Left ventricle myocardium superior (tissue), 1 donor: Measurements from ENCODE around the gene DAD1. TPM values are rescaled to one million over a fixed set of nuclear protein-coding genes. Genes with fewer than 3 reads are reported as not detected.
A peak's percentile ranks its signal among the peaks of the same experiment; 100 is the strongest.
"Not testable (repeated sequence)": the region's sequence is repeated elsewhere in the genome, so short reads cannot be mapped to it uniquely, and the experiment has no call there.

ENCODE experiments used
- ATAC-seq: fragments of 200-7000 bp; cut with Tn5 transposase; one replicate; pipeline ENCODE4 v1.9.1; 2020; ENCODE audit warnings: mild to moderate bottlenecking, moderate library complexity
- DNase-seq: peaks from one replicate; pipeline ENCODE4 v3.0.0-alpha.2; 2020
- intact Hi-C: fragments of 100-400 bp; cut with micrococcal nuclease; formaldehyde crosslinking; loops from one replicate; pipeline ENCODE4 v1.11.0; 2022
- total RNA-seq: library from RNA; stranded (reverse); fragmentation: NEBNext Ultra II Directional; extraction: Animal tissue kit (Norgen Biotek cat#: 25700); gene quantifications from one replicate; pipeline ENCODE4 v1.2.1, GENCODE V29; 2021
- donor health status: DM: no; HTN: yes; CAD: no; lungs with severe emphysema.

Gene DAD1
- total RNA-seq, 1 donor from 2014 or later: 149 TPM

DNA sequence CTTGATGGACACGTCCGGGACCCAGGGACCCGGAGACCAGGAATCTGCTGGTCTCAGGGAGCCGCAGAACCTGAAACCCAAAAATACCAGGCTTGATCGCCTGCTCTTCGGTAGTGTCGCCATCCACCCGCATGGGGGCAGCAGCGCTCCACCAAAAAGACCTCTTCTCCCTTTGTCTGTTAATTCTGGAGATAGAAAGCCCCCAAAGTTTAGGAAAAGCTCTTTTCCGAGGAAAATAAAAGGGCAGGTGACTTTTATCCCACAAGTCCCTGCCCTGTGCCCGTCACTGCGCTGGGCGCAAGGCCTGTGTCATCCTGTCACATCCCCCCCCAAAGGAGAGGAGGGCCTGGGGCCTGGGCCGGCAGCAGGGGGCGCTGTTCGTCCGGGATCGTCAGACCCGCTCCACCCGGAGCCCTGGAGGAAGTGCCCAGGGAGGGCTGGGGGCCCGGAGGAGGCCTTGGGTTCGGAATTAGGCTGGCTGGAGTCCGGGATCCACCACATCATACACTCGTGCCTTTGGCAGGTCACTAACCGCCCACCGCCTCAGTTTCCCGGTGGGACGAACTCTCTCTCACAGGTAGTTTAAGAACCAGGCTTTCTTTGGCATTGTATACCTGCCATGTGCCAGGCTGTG, 31.9 kb downstream of the DAD1 start:
- intact Hi-C loops: loop anchor here (10.0 kb wide), 1 partner anchor 162 kb away; no protein-coding TSS in a partner anchor
- ATAC-seq (peak; percentile 90), DNase-seq (peak; percentile 90)

- intact Hi-C loops: loop anchor here (10.0 kb wide), 1 partner anchor 162 kb away; no protein-coding TSS in a partner anchor
- ATAC-seq (peak; percentile 34), DNase-seq (peak; percentile 58)
Measured at GRCh38 chr14:22556021-22556989, 32.7 kb downstream of the DAD1 start.

GRCh38 chr14:22555384-22556011, 33.5 kb downstream of the DAD1 start:
- intact Hi-C loops: loop anchor here (10.0 kb wide), 1 partner anchor 161 kb away; no protein-coding TSS in a partner anchor
- DNase-seq (no peak), ATAC-seq (no peak)

GRCh38 chr14:22554498-22555383, 34.3 kb downstream of the DAD1 start:
- ATAC-seq (no peak), DNase-seq (no peak)
- intact Hi-C loops: loop anchor here (10.0 kb wide), 1 partner anchor 160 kb away; no protein-coding TSS in a partner anchor

GRCh38 chr14:22553861-22554497, 35.0 kb downstream of the DAD1 start:
- DNase-seq, ATAC-seq: not testable (repeated sequence)
- intact Hi-C loops: loop anchor here (10.0 kb wide), 1 partner anchor 159 kb away; no protein-coding TSS in a partner anchor

DNA sequence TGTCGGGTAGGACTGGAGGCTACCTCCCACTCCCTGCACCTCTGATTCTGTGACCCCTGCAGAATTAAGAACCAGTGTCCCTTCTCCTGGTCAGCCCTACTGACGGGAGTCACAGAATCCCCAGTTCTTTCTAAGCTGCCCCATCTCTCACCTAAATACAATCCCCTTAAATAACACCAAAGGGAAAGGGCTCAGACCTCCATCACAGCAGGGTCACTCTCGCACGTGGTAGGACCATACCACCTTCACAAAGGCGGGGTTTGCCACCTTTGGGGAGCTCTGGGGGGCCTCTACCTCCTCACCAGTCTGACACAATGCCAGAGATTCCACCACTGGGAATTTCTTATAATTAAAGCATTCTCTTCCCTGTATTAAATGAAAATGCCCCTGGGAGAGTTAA, 35.6 kb downstream of the DAD1 start:
- intact Hi-C loops: loop anchor here (10.0 kb wide), 1 partner anchor 159 kb away; no protein-coding TSS in a partner anchor
- DNase-seq (no peak), ATAC-seq (no peak)

GRCh38 chr14:22552827-22553076, 36.3 kb downstream of the DAD1 start:
- ATAC-seq (no peak), DNase-seq (no peak)
- intact Hi-C loops: loop anchor here (10.0 kb wide), 1 partner anchor 158 kb away; no protein-coding TSS in a partner anchor

- intact Hi-C loops: loop anchor here (10.0 kb wide), 1 partner anchor 157 kb away; no protein-coding TSS in a partner anchor
- ATAC-seq: no peak
- no peak for DNase-seq
Measured at GRCh38 chr14:22552001-22552826, 36.8 kb downstream of the DAD1 start.

DNA sequence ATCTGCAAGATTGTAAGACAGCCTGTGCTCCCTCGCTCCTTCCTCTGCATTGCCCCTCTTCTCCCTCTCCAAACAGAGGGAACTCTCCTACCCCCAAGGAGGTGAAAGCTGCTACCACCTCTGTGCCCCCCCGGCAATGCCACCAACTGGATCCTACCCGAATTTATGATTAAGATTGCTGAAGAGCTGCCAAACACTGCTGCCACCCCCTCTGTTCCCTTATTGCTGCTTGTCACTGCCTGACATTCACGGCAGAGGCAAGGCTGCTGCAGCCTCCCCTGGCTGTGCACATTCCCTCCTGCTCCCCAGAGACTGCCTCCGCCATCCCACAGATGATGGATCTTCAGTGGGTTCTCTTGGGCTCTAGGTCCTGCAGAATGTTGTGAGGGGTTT, 37.4 kb downstream of the DAD1 start:
- DNase-seq: no peak
- intact Hi-C loops: loop anchor here (10.0 kb wide), 1 partner anchor 157 kb away; no protein-coding TSS in a partner anchor
- no peak for ATAC-seq

GRCh38 chr14:22549981-22550673, 38.9 kb downstream of the DAD1 start:
- intact Hi-C loops: loop anchor here (10.0 kb wide), 1 partner anchor 155 kb away; no protein-coding TSS in a partner anchor
- no peak for ATAC-seq
- DNase-seq: no peak

DNA sequence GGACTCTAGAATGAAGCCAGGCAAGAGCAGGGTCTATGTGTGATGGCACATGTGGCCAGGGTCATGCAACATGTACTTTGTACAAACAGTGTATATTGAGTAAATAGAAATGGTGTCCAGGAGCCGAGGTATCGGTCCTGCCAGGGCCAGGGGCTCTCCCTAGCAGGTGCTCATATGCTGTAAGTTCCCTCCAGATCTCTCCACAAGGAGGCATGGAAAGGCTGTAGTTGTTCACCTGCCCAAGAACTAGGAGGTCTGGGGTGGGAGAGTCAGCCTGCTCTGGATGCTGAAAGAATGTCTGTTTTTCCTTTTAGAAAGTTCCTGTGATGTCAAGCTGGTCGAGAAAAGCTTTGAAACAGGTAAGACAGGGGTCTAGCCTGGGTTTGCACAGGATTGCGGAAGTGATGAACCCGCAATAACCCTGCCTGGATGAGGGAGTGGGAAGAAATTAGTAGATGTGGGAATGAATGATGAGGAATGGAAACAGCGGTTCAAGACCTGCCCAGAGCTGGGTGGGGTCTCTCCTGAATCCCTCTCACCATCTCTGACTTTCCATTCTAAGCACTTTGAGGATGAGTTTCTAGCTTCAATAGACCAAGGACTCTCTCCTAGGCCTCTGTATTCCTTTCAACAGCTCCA, 39.6 kb downstream of the DAD1 start:
- intact Hi-C loops: no loop called here
- ATAC-seq (no peak), DNase-seq (no peak)

- DNase-seq: no peak
- no peak for ATAC-seq
Measured at GRCh38 chr14:22547948-22548750, 40.9 kb downstream of the DAD1 start.

DNA sequence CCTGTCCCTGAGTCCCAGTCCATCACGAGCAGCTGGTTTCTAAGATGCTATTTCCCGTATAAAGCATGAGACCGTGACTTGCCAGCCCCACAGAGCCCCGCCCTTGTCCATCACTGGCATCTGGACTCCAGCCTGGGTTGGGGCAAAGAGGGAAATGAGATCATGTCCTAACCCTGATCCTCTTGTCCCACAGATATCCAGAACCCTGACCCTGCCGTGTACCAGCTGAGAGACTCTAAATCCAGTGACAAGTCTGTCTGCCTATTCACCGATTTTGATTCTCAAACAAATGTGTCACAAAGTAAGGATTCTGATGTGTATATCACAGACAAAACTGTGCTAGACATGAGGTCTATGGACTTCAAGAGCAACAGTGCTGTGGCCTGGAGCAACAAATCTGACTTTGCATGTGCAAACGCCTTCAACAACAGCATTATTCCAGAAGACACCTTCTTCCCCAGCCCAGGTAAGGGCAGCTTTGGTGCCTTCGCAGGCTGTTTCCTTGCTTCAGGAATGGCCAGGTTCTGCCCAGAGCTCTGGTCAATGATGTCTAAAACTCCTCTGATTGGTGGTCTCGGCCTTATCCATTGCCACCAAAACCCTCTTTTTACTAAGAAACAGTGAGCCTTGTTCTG, 41.6 kb downstream of the DAD1 start:
- ATAC-seq: peak; percentile 71
- intact Hi-C loops: no loop called here
- peak; percentile 59 for DNase-seq

More at GRCh38 chr14:22547948-22548750, 40.9 kb downstream of the DAD1 start:
- intact Hi-C loops: no loop called here

GRCh38 chr14:22546722-22547071, 42.3 kb downstream of the DAD1 start:
- intact Hi-C loops: no loop called here
- DNase-seq: no peak
- ATAC-seq: no peak
